GM23338 (cell line): ENCODE data around the gene OTUB2. TPM values are rescaled to one million over a fixed set of nuclear protein-coding genes. Genes with fewer than 3 reads are reported as not detected.
A peak's percentile ranks its signal among the peaks of the same experiment; 100 is the strongest.

Experiments
- ATAC-seq: fragments of 200-7000 bp; cut with Tn5 transposase; 3 replicates; pipeline ENCODE4 v1.9.1; 2020
- DNase-seq: peaks from one replicate; pipeline ENCODE4 v3.0.0-alpha.2; 2015; ENCODE audit warnings: low spot score
- H2AFZ ChIP-seq: fragments of 200-600 bp; sonication (generic); 2 replicates; pipeline ENCODE4 v1.8.0; 2016; ENCODE audit warnings: antibody characterized with exemption, mild to moderate bottlenecking, moderate library complexity
- H3F3A ChIP-seq: fragments of 200-600 bp; sonication (generic); replicated peaks from 2 replicates; pipeline ENCODE4 v1.8.0; 2017; ENCODE audit warnings: antibody characterized with exemption, mixed run types, low read depth
- H3K27ac ChIP-seq: fragments of 200-600 bp; sonication (generic); 2 replicates; pipeline ENCODE4 v1.6.1; 2016; ENCODE audit warnings: low read depth
- H3K27me3 ChIP-seq: fragments of 200-600 bp; sonication (generic); 2 replicates; pipeline ENCODE4 v1.8.0; 2016; ENCODE audit warnings: mild to moderate bottlenecking, mixed run types, moderate library complexity; ENCODE audit not compliant: insufficient read depth
- H3K36me3 ChIP-seq: fragments of 200-600 bp; sonication (generic); 2 replicates; pipeline ENCODE4 v1.8.0; 2016; ENCODE audit warnings: mild to moderate bottlenecking; ENCODE audit not compliant: insufficient read depth
- H3K4me1 ChIP-seq: fragments of 200-600 bp; sonication (generic); 2 replicates; pipeline ENCODE4 v1.8.0; 2016; ENCODE audit warnings: mild to moderate bottlenecking, moderate library complexity; ENCODE audit not compliant: insufficient read depth
- H3K4me2 ChIP-seq: fragments of 200-600 bp; sonication (generic); 2 replicates; pipeline ENCODE4 v1.7.1; 2017; ENCODE audit warnings: mixed run types
- H3K4me3 ChIP-seq: fragments of 200-600 bp; sonication (generic); 2 replicates; pipeline ENCODE4 v1.6.1; 2016; ENCODE audit warnings: mixed run types
- H3K79me2 ChIP-seq: fragments of 200-600 bp; sonication (generic); replicated peaks from 2 replicates; pipeline ENCODE4 v1.8.0; 2017; ENCODE audit warnings: mild to moderate bottlenecking; ENCODE audit not compliant: insufficient read depth
- H3K9me2 ChIP-seq: fragments of 200-600 bp; sonication (generic); 2 replicates; pipeline ENCODE4 v1.8.0; 2017; ENCODE audit not compliant: insufficient read depth
- H4K20me1 ChIP-seq: fragments of 200-600 bp; sonication (generic); replicated peaks from 2 replicates; pipeline ENCODE4 v1.8.0; 2017; ENCODE audit warnings: mild to moderate bottlenecking; ENCODE audit not compliant: insufficient read depth
- H3K27ac Mint-ChIP-seq: 2 replicates; pipeline ENCODE4 v1.8.0; 2020; ENCODE audit warnings: inconsistent platforms, mild to moderate bottlenecking, moderate library complexity, mixed read lengths
- H3K27me3 Mint-ChIP-seq: 3 replicates; pipeline ENCODE4 v1.8.0; 2022; ENCODE audit warnings: low read depth, mild to moderate bottlenecking, moderate library complexity, mixed read lengths, inconsistent platforms; ENCODE audit not compliant: insufficient read depth, poor library complexity
- H3K36me3 Mint-ChIP-seq: 3 replicates; pipeline ENCODE4 v1.8.0; 2021; ENCODE audit warnings: low read depth, mild to moderate bottlenecking, inconsistent platforms, moderate library complexity, mixed read lengths
- H3K4me1 Mint-ChIP-seq: 3 replicates; pipeline ENCODE4 v1.8.0; 2020; ENCODE audit warnings: mild to moderate bottlenecking, inconsistent platforms, mixed read lengths
- H3K4me3 Mint-ChIP-seq: 3 replicates; pipeline ENCODE4 v1.8.0; 2021; ENCODE audit warnings: moderate library complexity, mild to moderate bottlenecking, inconsistent platforms, mixed read lengths
- H3K9me3 Mint-ChIP-seq: 3 replicates; pipeline ENCODE4 v1.8.0; 2020; ENCODE audit warnings: moderate library complexity, mild to moderate bottlenecking, inconsistent platforms, mixed read lengths
- CREB1 ChIP-seq: fragments of 250-450 bp; sonication (Bioruptor Pico); IDR thresholded peaks from 2 replicates; pipeline ENCODE4 v1.5.0; 2020; ENCODE audit warnings: low read depth, mild to moderate bottlenecking, moderate library complexity
- EZH2 ChIP-seq: fragments of 200-600 bp; sonication (generic); IDR thresholded peaks from one replicate; pipeline ENCODE4 v1.8.0; 2017; ENCODE audit warnings: antibody characterized with exemption, mild to moderate bottlenecking, low read depth; ENCODE audit not compliant: unreplicated experiment
- EZH2phosphoT487 ChIP-seq: fragments of 200-600 bp; sonication (generic); IDR thresholded peaks from one replicate; pipeline ENCODE4 v1.8.1; 2018; ENCODE audit warnings: antibody characterized with exemption; ENCODE audit not compliant: unreplicated experiment
- NANOG ChIP-seq: IDR thresholded peaks from 2 replicates; pipeline ENCODE4 v1.6.1; 2016; ENCODE audit warnings: antibody characterized with exemption, borderline replicate concordance
- POLR2AphosphoS5 ChIP-seq: IDR thresholded peaks from 2 replicates; pipeline ENCODE4 v1.6.1; 2016; ENCODE audit warnings: antibody characterized with exemption, low read depth
- STAT1 ChIP-seq: IDR thresholded peaks from one replicate; pipeline ENCODE4 v1.6.1; 2016; ENCODE audit warnings: antibody characterized with exemption; ENCODE audit not compliant: unreplicated experiment
- ZNF331 ChIP-seq: fragments of 250-450 bp; sonication (Bioruptor Pico); IDR thresholded peaks from 2 replicates; pipeline ENCODE4 v1.5.0; 2020; ENCODE audit warnings: low read depth, mild to moderate bottlenecking, moderate library complexity
- polyA plus RNA-seq: library from polyadenylated mRNA; unstranded; fragments of >200 nt; fragmentation: Nextera tagmentation; extraction: Ambion mirVana; gene quantifications from 2 replicates; pipeline ENCODE4 v1.2.1, GENCODE V29; 2016
- total RNA-seq: library from RNA; depleted of rRNA; stranded (reverse); fragments of >200 nt; shearing (Covaris generic); gene quantifications from 2 replicates; pipeline ENCODE4 v1.2.3, GENCODE V29; 2014
- TF ChIP-seq, protein P1 (sequence below): fragments of 250-450 bp; sonication (Bioruptor Pico); IDR thresholded peaks from 2 replicates; pipeline ENCODE4 v1.5.0; 2020; ENCODE audit warnings: mild to moderate bottlenecking, moderate library complexity
- TF ChIP-seq, protein P2 (sequence below): IDR thresholded peaks from one replicate; pipeline ENCODE4 v1.6.1; 2018; ENCODE audit warnings: antibody characterized with exemption; ENCODE audit not compliant: unreplicated experiment
- TF ChIP-seq, protein P3 (sequence below): IDR thresholded peaks from 2 replicates; pipeline ENCODE4 v1.6.1; 2016; ENCODE audit warnings: antibody characterized with exemption

OTUB2 gene
- total and polyA plus RNA-seq, 2 experiments from 2014 or later, result 2.1 to 4.1 TPM

DNA sequence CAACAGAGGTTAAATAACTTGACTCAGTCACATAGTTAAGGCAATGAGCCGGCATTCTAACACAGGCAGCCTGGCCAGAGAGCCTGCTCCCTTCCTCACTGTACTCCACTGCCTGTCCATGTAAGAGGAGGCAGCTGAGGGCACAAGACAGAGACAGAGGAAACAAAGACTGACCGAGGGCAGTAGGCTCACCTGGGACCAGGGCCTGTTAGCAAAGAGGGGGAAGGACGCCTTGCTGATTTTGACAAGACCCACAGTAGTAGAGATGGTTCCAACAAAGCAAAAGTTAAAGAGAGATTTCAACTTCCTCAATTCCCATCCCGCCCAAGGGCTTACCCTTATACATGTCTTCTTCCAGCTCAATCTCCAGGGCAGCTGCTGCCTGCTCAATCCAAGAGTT is 26.5 kb downstream of the OTUB2 start:
- Mint-ChIP-seq H3K36me3 (peaks cover 85% of the 10 kb centered on the region), H3K4me1 (peaks cover 10% of the 10 kb centered on the region; the same call in 2 of the 3 replicates), H3K27ac (peak overlapping the region; percentile 74), H3K27me3 (peaks cover 4% of the 10 kb centered on the region), H3K4me3 (no peak overlapping the region), H3K9me3 (no peaks in the 10 kb centered on the region)
- Histone ChIP-seq H4K20me1 (peaks cover 7% of the 10 kb centered on the region), H3K4me3 (no peak overlapping the region), H3K36me3 (peaks cover 27% of the 10 kb centered on the region), H3K4me2 (no peak overlapping the region), H2AFZ (no peak overlapping the region), H3K27me3 (no peaks in the 10 kb centered on the region), H3F3A (no peaks in the 10 kb centered on the region), H3K4me1 (no peaks in the 10 kb centered on the region), H3K27ac (peak overlapping the region; percentile 26; the same call in 1 of the 2 replicates), H3K9me2 (no peaks in the 10 kb centered on the region), H3K79me2 (no peaks in the 10 kb centered on the region)
- no peak for DNase-seq
- TF ChIP-seq, protein P1, sequence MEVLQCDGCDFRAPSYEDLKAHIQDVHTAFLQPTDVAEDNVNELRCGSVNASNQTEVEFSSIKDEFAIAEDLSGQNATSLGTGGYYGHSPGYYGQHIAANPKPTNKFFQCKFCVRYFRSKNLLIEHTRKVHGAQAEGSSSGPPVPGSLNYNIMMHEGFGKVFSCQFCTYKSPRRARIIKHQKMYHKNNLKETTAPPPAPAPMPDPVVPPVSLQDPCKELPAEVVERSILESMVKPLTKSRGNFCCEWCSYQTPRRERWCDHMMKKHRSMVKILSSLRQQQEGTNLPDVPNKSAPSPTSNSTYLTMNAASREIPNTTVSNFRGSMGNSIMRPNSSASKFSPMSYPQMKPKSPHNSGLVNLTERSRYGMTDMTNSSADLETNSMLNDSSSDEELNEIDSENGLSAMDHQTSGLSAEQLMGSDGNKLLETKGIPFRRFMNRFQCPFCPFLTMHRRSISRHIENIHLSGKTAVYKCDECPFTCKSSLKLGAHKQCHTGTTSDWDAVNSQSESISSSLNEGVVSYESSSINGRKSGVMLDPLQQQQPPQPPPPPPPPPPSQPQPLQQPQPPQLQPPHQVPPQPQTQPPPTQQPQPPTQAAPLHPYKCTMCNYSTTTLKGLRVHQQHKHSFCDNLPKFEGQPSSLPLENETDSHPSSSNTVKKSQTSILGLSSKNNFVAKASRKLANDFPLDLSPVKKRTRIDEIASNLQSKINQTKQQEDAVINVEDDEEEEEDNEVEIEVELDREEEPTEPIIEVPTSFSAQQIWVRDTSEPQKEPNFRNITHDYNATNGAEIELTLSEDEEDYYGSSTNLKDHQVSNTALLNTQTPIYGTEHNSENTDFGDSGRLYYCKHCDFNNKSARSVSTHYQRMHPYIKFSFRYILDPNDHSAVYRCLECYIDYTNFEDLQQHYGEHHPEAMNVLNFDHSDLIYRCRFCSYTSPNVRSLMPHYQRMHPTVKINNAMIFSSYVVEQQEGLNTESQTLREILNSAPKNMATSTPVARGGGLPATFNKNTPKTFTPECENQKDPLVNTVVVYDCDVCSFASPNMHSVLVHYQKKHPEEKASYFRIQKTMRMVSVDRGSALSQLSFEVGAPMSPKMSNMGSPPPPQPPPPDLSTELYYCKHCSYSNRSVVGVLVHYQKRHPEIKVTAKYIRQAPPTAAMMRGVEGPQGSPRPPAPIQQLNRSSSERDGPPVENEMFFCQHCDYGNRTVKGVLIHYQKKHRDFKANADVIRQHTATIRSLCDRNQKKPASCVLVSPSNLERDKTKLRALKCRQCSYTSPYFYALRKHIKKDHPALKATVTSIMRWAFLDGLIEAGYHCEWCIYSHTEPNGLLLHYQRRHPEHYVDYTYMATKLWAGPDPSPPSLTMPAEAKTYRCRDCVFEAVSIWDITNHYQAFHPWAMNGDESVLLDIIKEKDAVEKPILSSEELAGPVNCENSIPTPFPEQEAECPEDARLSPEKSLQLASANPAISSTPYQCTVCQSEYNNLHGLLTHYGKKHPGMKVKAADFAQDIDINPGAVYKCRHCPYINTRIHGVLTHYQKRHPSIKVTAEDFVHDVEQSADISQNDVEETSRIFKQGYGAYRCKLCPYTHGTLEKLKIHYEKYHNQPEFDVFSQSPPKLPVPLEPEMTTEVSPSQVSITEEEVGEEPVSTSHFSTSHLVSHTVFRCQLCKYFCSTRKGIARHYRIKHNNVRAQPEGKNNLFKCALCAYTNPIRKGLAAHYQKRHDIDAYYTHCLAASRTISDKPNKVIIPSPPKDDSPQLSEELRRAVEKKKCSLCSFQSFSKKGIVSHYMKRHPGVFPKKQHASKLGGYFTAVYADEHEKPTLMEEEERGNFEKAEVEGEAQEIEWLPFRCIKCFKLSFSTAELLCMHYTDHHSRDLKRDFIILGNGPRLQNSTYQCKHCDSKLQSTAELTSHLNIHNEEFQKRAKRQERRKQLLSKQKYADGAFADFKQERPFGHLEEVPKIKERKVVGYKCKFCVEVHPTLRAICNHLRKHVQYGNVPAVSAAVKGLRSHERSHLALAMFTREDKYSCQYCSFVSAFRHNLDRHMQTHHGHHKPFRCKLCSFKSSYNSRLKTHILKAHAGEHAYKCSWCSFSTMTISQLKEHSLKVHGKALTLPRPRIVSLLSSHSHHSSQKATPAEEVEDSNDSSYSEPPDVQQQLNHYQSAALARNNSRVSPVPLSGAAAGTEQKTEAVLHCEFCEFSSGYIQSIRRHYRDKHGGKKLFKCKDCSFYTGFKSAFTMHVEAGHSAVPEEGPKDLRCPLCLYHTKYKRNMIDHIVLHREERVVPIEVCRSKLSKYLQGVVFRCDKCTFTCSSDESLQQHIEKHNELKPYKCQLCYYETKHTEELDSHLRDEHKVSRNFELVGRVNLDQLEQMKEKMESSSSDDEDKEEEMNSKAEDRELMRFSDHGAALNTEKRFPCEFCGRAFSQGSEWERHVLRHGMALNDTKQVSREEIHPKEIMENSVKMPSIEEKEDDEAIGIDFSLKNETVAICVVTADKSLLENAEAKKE (CRISPR knock-in tag), result no peak
- no peak for TF ChIP-seq POLR2AphosphoS5
- no peak for TF ChIP-seq ZNF331
- no peak for TF ChIP-seq EZH2phosphoT487
- no peak for TF ChIP-seq CREB1
- no peak for TF ChIP-seq NANOG
- ATAC-seq, result no peak

DNA sequence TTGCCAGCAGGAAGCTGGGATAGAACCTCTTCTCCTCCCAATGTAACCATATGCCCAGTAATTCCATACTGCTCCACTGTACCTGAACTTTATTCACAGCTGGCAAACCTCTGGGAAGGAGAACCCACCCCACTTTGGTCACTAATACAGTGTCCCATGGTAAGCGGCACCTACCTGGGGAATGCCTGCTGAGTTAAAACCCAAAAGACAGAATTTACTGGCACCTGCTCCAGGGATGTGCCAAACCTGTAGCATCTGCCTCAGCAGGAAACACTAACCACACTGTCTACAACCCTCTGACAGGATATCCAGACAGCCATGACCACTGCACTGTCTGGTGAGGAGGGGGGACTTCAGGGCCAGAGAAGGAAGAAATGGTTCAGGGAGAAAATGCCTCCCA is 28.3 kb downstream of the OTUB2 start:
- no peaks in the 10 kb centered on the region for H3K4me1 ChIP-seq
- H3K36me3 ChIP-seq, result peaks cover 30% of the 10 kb centered on the region
- no peaks in the 10 kb centered on the region for H3F3A ChIP-seq
- no peaks in the 10 kb centered on the region for H3K9me3 Mint-ChIP-seq
- H3K27ac ChIP-seq, result no peak overlapping the region
- H3K27ac Mint-ChIP-seq, result no peak overlapping the region
- no peak overlapping the region for H3K4me3 ChIP-seq
- H3K4me1 Mint-ChIP-seq, result peaks cover 10% of the 10 kb centered on the region; the same call in 2 of the 3 replicates
- no peaks in the 10 kb centered on the region for H3K27me3 ChIP-seq
- H3K4me2 ChIP-seq, result no peak overlapping the region
- peaks cover 4% of the 10 kb centered on the region for H3K27me3 Mint-ChIP-seq
- H3K79me2 ChIP-seq, result 0 out of 2 replicates have a peak, but pooled peaks cover 4% of the 10 kb centered on the region
- DNase-seq (no peak), ATAC-seq (no peak)
- H3K36me3 Mint-ChIP-seq, result peaks cover 86% of the 10 kb centered on the region
- H3K9me2 ChIP-seq, result no peaks in the 10 kb centered on the region
- peaks cover 10% of the 10 kb centered on the region; the same call in 1 of the 2 replicates for H4K20me1 ChIP-seq
- H3K4me3 Mint-ChIP-seq, result no peak overlapping the region
- no peak overlapping the region for H2AFZ ChIP-seq
- TF ChIP-seq, protein P2, sequence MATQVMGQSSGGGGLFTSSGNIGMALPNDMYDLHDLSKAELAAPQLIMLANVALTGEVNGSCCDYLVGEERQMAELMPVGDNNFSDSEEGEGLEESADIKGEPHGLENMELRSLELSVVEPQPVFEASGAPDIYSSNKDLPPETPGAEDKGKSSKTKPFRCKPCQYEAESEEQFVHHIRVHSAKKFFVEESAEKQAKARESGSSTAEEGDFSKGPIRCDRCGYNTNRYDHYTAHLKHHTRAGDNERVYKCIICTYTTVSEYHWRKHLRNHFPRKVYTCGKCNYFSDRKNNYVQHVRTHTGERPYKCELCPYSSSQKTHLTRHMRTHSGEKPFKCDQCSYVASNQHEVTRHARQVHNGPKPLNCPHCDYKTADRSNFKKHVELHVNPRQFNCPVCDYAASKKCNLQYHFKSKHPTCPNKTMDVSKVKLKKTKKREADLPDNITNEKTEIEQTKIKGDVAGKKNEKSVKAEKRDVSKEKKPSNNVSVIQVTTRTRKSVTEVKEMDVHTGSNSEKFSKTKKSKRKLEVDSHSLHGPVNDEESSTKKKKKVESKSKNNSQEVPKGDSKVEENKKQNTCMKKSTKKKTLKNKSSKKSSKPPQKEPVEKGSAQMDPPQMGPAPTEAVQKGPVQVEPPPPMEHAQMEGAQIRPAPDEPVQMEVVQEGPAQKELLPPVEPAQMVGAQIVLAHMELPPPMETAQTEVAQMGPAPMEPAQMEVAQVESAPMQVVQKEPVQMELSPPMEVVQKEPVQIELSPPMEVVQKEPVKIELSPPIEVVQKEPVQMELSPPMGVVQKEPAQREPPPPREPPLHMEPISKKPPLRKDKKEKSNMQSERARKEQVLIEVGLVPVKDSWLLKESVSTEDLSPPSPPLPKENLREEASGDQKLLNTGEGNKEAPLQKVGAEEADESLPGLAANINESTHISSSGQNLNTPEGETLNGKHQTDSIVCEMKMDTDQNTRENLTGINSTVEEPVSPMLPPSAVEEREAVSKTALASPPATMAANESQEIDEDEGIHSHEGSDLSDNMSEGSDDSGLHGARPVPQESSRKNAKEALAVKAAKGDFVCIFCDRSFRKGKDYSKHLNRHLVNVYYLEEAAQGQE, result no peak
- TF ChIP-seq EZH2 (no peak), STAT1 (no peak), ZNF331 (no peak), NANOG (no peak), POLR2AphosphoS5 (no peak)
- TF ChIP-seq, protein P3, sequence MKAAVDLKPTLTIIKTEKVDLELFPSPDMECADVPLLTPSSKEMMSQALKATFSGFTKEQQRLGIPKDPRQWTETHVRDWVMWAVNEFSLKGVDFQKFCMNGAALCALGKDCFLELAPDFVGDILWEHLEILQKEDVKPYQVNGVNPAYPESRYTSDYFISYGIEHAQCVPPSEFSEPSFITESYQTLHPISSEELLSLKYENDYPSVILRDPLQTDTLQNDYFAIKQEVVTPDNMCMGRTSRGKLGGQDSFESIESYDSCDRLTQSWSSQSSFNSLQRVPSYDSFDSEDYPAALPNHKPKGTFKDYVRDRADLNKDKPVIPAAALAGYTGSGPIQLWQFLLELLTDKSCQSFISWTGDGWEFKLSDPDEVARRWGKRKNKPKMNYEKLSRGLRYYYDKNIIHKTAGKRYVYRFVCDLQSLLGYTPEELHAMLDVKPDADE, result no peak
